ENCODE measurements around the gene CPSF7. TPM values are rescaled to one million over a fixed set of nuclear protein-coding genes. Genes with fewer than 3 reads are reported as not detected.

CPSF7 gene
- total and polyA plus RNA-seq, 10 of the 15 experiments (the other 5 are each of a cell fraction or from before 2014, with no cell fraction given): 14.9 to 93.1 (median 60.9) TPM

DNA sequence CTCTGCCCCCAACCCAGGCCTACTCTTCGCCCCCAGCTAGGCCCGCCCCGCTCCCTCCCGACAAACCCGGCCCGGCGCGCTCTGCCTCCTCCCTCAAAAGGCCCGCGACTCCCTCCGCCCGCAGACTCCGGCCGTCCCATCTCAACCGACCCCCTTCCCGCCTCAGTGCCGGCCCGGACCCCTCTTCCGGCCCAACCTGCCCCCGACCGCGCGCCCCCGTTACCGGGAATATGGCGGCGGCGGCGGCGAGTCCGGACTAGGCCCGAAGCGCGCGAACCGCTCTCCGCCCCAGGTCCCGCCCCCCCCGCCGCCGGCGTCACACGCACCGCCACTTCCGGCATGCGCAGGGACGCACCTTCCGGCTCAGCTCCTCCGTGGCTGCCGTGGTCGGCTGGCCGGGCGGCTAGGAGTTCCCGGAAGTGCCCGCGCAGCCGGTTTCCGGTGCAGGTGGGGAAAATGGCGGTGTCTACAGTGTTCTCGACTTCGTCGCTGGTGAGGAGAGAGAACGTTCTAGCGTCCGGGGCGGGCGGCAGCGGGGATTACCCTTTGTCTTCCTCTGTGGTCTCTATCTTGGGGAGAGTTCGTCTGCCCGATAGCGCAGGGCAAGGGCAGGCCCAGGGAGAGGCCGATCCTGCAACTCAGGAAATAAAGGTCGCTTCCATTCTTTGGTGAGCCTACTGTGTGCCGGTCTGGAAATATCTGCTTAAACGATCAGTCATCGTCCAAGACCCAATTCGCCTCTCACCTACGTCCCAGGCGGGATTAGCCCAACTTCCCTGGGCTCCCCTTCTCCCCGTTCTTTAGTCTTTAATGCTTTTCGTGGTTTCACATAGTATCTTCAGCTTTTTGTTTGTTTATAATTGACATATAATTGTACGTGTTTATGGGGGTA lies at the start of gene CPSF7, which contains the start of gene SDHAF2 (continued):
- TF ChIP-seq, protein P1, sequence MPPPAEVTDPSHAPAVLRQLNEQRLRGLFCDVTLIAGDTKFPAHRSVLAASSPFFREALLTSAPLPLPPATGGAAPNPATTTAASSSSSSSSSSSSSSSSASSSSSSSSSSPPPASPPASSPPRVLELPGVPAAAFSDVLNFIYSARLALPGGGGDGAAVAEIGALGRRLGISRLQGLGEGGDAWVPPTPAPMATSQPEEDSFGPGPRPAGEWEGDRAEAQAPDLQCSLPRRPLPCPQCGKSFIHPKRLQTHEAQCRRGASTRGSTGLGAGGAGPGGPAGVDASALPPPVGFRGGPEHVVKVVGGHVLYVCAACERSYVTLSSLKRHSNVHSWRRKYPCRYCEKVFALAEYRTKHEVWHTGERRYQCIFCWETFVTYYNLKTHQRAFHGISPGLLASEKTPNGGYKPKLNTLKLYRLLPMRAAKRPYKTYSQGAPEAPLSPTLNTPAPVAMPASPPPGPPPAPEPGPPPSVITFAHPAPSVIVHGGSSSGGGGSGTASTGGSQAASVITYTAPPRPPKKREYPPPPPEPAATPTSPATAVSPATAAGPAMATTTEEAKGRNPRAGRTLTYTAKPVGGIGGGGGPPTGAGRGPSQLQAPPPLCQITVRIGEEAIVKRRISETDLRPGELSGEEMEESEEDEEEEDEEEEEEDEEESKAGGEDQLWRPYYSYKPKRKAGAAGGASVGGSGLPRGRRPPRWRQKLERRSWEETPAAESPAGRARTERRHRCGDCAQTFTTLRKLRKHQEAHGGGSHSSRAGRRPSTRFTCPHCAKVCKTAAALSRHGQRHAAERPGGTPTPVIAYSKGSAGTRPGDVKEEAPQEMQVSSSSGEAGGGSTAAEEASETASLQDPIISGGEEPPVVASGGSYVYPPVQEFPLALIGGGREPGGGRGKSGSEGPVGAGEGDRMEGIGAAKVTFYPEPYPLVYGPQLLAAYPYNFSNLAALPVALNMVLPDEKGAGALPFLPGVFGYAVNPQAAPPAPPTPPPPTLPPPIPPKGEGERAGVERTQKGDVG (CRISPR knock-in tag; IDR thresholded peaks at IDR 0.05): no peak
- TF ChIP-seq SMAD5 (IDR thresholded peaks at IDR 0.05; ENCODE audit: low read depth) (peak; percentile 78), NBN (IDR thresholded peaks at IDR 0.05) (peak; percentile 73), EED (IDR thresholded peaks at IDR 0.05; ENCODE audit: low read depth) (no peak), POLR2AphosphoS5 (IDR thresholded peaks at IDR 0.05; ENCODE audit: low read length) (peak; percentile 93), SIN3A (IDR thresholded peaks at IDR 0.05; ENCODE audit: low read depth, low read length) (peak; percentile 64; the same call in 1 of the 2 replicates), CHD1 (IDR thresholded peaks at IDR 0.05; ENCODE audit: low read depth, low read length) (no peak), POLR2A (IDR thresholded peaks at IDR 0.05; ENCODE audit: low read depth, low read length) (peak; percentile 93), SUPT20H (IDR thresholded peaks at IDR 0.05; ENCODE audit: borderline replicate concordance, control insufficient read depth, low read depth, low read length) (no peak), EP300 (IDR thresholded peaks at IDR 0.05; ENCODE audit: borderline replicate concordance in 1 of 2, control insufficient read depth in 1 of 2, low read depth in 2 of 2, low read length in 2 of 2) (no peak), POU2F2 (IDR thresholded peaks at IDR 0.05; ENCODE audit: borderline replicate concordance, low read depth, low read length) (peak; percentile 28; the same call in 1 of the 3 replicates), SREBF2 (IDR thresholded peaks at IDR 0.05; ENCODE audit: low read length) (peak; percentile 61), GABPA (IDR thresholded peaks at IDR 0.05; ENCODE audit: low read depth) (peak; percentile 94), ZNF217 (IDR thresholded peaks at IDR 0.05) (no peak), EZH2 (IDR thresholded peaks at IDR 0.05; ENCODE audit: borderline replicate concordance, control insufficient read depth, low read depth, low read length) (no peak), JUND (IDR thresholded peaks at IDR 0.05; ENCODE audit: low read depth, low read length) (no peak), SPI1 (IDR thresholded peaks at IDR 0.05; ENCODE audit: borderline replicate concordance, insufficient read depth, low read depth, low read length) (no peak)
- TF ChIP-seq, protein P2, sequence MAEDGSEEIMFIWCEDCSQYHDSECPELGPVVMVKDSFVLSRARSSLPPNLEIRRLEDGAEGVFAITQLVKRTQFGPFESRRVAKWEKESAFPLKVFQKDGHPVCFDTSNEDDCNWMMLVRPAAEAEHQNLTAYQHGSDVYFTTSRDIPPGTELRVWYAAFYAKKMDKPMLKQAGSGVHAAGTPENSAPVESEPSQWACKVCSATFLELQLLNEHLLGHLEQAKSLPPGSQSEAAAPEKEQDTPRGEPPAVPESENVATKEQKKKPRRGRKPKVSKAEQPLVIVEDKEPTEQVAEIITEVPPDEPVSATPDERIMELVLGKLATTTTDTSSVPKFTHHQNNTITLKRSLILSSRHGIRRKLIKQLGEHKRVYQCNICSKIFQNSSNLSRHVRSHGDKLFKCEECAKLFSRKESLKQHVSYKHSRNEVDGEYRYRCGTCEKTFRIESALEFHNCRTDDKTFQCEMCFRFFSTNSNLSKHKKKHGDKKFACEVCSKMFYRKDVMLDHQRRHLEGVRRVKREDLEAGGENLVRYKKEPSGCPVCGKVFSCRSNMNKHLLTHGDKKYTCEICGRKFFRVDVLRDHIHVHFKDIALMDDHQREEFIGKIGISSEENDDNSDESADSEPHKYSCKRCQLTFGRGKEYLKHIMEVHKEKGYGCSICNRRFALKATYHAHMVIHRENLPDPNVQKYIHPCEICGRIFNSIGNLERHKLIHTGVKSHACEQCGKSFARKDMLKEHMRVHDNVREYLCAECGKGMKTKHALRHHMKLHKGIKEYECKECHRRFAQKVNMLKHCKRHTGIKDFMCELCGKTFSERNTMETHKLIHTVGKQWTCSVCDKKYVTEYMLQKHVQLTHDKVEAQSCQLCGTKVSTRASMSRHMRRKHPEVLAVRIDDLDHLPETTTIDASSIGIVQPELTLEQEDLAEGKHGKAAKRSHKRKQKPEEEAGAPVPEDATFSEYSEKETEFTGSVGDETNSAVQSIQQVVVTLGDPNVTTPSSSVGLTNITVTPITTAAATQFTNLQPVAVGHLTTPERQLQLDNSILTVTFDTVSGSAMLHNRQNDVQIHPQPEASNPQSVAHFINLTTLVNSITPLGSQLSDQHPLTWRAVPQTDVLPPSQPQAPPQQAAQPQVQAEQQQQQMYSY (CRISPR knock-in tag; IDR thresholded peaks at IDR 0.05): no peak
- TF ChIP-seq, protein P3, sequence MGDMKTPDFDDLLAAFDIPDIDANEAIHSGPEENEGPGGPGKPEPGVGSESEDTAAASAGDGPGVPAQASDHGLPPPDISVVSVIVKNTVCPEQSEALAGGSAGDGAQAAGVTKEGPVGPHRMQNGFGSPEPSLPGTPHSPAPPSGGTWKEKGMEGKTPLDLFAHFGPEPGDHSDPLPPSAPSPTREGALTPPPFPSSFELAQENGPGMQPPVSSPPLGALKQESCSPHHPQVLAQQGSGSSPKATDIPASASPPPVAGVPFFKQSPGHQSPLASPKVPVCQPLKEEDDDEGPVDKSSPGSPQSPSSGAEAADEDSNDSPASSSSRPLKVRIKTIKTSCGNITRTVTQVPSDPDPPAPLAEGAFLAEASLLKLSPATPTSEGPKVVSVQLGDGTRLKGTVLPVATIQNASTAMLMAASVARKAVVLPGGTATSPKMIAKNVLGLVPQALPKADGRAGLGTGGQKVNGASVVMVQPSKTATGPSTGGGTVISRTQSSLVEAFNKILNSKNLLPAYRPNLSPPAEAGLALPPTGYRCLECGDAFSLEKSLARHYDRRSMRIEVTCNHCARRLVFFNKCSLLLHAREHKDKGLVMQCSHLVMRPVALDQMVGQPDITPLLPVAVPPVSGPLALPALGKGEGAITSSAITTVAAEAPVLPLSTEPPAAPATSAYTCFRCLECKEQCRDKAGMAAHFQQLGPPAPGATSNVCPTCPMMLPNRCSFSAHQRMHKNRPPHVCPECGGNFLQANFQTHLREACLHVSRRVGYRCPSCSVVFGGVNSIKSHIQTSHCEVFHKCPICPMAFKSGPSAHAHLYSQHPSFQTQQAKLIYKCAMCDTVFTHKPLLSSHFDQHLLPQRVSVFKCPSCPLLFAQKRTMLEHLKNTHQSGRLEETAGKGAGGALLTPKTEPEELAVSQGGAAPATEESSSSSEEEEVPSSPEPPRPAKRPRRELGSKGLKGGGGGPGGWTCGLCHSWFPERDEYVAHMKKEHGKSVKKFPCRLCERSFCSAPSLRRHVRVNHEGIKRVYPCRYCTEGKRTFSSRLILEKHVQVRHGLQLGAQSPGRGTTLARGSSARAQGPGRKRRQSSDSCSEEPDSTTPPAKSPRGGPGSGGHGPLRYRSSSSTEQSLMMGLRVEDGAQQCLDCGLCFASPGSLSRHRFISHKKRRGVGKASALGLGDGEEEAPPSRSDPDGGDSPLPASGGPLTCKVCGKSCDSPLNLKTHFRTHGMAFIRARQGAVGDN (IDR thresholded peaks at IDR 0.05): peak; percentile 39; the same call in 1 of the 2 replicates
